Hematopoietic multipotent progenitor cell treated with erythropoietin and hydrocortisone succinate and interleukin-3 and kit ligand, for 8 days (in vitro differentiated cells): ENCODE data around the gene CUX1.
"Not testable (repeated sequence)": the region's sequence is repeated elsewhere in the genome, so short reads cannot be mapped to it uniquely, and the experiment has no call there.

Experiments used
- DNase-seq: peaks from one replicate; pipeline ENCODE4 v3.0.0-alpha.2; 2015

CUX1 gene, protein sequence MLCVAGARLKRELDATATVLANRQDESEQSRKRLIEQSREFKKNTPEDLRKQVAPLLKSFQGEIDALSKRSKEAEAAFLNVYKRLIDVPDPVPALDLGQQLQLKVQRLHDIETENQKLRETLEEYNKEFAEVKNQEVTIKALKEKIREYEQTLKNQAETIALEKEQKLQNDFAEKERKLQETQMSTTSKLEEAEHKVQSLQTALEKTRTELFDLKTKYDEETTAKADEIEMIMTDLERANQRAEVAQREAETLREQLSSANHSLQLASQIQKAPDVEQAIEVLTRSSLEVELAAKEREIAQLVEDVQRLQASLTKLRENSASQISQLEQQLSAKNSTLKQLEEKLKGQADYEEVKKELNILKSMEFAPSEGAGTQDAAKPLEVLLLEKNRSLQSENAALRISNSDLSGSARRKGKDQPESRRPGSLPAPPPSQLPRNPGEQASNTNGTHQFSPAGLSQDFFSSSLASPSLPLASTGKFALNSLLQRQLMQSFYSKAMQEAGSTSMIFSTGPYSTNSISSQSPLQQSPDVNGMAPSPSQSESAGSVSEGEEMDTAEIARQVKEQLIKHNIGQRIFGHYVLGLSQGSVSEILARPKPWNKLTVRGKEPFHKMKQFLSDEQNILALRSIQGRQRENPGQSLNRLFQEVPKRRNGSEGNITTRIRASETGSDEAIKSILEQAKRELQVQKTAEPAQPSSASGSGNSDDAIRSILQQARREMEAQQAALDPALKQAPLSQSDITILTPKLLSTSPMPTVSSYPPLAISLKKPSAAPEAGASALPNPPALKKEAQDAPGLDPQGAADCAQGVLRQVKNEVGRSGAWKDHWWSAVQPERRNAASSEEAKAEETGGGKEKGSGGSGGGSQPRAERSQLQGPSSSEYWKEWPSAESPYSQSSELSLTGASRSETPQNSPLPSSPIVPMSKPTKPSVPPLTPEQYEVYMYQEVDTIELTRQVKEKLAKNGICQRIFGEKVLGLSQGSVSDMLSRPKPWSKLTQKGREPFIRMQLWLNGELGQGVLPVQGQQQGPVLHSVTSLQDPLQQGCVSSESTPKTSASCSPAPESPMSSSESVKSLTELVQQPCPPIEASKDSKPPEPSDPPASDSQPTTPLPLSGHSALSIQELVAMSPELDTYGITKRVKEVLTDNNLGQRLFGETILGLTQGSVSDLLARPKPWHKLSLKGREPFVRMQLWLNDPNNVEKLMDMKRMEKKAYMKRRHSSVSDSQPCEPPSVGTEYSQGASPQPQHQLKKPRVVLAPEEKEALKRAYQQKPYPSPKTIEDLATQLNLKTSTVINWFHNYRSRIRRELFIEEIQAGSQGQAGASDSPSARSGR (N-terminal part only)

DNA sequence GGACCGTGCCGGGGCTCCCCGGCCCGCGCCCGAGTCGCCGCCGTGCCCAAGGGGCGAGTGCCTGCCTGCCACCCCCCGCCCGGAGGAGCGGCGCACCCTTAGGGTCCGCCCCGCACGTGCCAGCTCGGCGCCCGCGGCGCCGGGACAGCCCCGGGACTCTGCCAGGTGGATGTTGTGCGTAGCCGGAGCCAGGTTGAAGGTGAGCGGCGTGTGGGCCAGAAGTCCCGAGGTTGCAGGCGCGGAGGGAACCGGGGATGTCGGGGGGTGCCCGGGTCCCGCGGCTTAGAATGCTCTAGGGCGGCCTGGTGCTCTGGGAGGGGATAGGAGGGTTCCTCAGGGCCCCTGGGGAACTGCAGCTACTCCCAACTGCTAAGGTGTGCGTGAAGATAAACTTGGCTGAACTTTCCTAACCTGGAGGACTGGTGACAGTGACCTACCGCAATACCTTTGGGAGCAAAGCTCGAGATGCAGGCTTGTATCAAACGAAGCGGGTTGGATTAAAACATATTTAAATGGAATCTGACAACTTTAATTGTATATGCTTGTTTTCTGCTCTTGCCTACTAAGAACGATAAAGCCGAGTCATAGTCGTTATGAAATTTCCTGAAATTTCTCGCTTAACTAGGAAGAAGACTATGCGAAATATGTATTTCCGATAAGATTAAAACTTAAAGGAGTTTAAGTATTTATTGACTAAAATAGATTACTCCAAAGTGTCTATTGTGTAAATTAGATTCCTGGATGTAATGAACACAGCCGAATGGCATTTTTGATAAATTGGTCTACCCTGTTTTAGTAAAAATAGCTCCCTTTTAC is at the start of gene CUX1:
Gene CUX1 (plus strand): TSS at position 156 of the 816 bp plus-strand sequence. CDS start 14 bp downstream, at position 170.
- peak; percentile 64 for DNase-seq

DNA sequence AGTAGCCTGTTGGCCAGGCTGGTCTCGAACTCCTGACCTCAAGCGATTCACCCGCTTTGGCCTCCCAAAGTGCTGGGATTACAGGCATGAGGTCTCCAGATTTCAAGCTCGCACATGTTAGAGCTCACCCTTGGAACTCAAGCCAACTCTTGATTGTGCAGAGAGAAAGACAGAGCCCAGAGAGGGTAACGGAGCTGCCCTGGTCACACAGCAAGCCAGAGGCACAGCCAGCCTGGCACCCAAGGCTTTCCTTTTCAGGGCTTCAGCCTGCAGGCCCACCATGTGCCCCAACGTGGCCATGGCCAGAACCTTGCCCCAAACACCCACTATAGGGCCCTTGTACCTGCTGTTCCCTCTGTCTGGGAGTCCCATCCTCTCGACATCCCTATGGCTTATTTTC is 49.1 kb upstream of the CUX1 start:
- DNase-seq: no peak

DNA sequence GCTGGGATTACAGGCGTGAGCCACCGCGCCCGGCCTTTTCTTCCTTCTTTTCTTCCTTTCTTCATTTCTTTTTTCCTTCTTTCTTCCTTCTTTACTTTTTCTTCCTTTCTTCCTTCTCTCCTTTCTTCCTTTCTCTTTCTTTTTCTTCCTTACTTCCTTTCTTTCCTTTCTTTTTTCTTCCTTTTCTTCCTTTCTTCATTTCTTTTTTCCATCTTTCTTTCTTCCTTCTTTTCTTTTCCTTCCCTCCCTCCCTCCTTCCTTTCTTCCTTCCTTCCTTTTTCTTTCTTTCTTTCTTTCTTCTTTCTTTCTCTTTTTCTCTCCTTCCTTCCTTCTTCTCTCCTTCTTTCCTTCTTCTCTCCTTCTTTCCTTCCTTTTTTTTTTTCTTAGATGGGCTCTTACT is 47.0 kb upstream of the CUX1 start:
- no peak for DNase-seq

DNA sequence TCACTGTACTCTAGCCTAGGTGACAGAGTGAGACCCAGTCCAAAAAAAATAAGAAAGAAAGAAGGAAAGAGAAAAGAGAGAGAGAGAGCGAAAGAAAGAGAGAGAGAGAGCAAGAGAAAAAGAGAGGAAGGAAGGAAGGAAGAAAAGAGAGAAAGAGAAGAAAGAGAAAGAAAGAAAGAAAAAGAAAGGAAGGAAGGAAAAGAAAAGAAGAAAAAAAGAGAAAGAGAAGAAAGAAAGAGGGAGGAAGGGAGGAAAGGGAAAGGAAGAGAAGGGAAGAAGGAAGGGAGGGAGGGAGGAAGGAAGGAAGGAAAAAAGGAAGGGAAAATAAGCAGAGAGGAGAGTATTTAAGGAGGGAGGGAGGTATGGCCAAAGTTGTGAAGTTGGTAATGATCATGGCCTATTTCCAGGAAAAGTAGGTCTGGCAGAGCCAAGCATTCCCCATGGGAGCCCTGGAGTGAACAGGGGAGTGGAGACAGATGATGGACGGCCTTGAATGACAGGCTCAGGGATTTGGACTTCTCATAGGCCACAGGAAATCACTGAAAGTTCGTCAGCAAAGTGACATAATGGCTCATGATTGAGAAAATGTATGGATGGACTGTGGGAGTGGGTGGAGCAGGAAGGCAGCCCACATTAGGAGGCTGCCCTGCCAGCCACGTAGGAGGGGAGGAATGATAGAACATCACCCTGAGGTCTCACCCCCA is 44.8 kb upstream of the CUX1 start:
- no peak for DNase-seq

DNA sequence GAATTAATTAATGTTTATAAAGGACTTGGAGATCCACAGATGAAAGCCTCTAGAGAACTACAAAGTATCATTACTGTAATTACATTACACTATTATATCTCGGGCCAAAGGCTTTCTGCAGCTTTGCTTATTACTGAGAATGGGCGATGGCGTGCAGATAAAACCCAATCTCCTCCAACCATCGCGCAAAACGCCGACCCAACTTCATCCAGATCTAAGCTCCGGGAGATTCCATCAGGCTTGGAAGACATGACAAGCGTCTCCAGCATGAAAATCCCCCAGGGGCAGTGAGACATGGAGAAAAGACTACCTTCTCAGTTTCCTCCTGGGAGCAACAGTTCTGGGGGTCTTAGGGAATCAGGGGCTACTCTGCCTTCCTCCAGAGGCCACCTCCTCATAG is 42.2 kb upstream of the CUX1 start:
- no peak for DNase-seq

DNA sequence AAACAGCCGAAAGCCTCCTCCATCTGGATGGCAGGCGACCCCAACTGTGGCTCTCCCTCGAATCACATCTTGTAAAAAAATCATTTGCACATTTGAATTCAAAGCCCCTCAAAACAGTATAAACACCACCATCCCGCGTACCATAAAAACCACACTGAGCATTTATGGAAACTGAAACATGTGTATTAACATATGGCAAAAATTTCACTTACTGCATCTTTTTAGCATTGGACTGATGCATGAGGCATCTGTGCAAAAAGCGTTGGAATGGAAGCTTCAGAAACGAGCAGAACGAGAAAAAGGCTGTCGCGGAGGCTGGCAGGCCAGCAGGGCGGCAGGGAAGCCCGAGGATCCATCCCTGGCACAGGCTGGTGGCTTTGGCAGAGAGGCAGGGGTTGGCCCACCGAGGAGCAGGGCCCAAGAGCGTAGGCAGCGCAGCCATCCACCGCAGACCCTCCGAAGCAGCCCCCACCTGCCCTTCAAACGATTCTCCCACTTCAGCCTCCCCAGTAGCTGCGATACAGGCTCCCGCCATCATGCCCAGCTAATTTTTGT is 39.3 kb upstream of the CUX1 start:
- no peak for DNase-seq

DNA sequence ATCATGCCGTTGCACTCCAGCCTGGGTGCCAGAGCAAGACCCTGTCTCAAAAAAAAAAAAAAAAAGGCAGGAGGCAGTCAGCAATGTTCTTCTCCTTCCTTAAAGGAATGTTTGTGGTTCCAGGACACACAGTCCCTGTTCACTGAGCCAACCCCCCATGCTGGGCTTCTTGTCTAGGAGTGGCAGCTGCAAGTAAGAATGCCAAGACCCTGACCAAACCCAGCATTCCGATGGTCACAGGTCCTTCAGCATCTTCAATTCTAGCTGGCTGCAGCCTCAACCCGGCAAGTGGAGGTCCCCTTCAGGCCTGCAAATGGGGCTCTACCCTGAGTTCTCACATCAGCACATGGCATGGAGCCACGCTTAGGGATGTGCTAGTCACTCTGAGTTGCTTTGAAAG is 38.2 kb upstream of the CUX1 start:
- no peak for DNase-seq

DNA sequence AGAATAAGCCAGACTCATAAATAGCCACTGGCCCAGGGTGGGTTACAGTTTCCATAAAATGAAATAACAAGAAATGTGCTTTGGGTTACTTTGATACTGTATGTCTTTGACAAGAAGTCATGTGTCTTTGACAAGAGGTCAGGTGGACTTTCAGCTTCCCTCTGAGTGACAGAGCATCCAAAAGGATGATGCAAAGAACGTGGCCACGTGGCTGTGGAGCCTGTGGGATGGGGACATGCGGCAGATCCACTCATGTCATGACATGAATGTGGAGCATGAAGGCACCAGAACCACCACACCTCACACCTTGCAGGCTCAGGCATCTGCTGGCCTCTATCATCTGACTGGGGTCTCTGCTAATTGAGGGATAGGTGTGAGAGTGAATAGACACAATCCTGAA is 37.1 kb upstream of the CUX1 start:
- no peak for DNase-seq

DNA sequence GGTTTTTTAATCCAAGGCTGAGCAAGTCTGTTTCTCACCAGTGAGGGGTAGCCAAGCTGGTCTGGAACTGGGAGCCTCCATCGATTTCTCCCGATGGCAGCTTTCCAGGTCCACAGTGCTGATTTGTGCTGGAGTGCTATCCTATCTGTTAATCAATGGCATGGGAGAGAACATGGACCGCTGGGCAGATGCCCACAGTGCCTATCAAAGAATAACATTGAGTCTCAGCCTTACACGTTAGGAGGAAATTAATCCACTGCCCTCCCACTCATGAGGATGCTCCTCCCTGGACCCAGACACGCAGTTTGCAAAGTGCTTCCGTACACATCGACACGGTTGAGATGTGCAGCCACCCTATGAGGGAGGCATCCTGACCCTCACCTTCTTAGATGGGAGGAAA is 36.0 kb upstream of the CUX1 start:
- DNase-seq: no peak

DNA sequence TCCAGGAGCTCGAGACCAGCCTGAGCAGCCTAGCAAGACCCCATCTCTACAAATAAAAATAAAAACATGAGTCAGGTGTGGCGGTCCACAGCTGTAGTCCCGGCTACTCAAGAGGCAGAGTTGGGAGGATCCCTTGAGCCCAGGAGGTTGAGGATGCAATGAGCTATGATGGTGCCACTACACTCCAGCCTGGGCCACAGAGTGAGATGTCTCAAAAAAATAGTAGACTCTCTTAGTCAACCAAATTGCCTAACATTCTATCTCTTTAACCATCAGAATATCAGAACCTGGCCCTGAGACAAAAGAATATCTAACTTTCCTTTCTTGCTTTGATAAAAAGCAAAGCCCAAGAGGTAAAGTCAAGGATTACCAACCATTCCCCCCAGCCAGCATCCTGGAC is 35.0 kb upstream of the CUX1 start:
- DNase-seq: no peak

DNA sequence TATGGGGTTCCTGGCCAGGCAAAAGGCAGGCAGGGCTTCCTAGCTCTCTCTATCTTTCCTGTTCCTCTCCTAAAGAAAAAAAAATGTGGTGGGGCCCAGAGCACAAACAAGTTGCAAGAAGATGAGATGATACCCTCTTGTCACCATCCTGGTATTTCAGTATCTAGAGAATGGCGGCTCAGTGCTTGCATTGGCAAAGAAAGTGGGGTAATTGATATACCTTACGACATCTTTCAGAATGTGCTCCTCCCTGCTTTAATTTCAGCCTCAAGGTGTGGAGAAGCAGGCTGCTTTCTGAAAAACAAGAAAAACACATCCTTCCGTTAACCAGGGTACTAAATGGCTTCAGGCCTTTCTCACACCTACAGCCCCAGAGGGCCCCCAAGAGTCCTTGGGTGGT is 34.5 kb upstream of the CUX1 start:
- DNase-seq: no peak

DNA sequence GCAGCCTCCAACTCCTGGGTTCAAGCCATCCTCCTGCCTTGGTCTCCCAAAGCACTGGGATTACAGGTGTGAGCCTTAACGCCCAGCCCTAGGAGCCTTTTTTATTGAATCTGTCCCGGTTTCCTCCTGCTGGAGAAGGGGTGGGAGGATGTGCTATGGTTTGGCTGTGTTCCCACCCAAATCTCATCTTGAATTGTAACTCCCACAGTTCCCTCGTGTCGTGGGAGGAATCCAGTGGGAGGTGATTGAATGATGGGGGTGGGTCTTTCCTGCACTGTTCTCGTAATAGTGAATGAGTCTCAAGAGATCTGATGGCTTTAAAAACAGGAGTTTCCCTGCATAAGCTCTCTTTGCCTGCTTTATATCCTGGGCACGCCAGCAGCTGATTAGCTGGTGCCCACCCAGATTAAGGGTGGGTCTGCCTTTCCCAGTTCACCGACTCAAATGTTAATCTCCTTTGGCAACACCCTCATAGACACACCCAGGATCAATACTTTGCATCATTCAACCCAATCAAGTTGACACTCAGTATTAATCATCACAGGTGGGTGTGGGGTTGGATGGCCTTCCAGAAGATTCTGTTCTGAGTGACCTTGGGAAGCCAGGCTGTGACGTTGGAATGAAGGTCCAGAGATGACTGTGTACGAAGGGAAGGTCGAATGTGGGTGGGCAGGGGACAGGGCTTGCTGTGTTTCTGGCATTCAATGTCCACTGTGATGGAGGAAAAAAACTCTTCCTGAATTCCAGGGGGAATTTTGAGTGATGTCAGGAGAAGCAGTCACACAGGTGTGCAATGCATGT is 33.8 kb upstream of the CUX1 start:
- no peak for DNase-seq

DNA sequence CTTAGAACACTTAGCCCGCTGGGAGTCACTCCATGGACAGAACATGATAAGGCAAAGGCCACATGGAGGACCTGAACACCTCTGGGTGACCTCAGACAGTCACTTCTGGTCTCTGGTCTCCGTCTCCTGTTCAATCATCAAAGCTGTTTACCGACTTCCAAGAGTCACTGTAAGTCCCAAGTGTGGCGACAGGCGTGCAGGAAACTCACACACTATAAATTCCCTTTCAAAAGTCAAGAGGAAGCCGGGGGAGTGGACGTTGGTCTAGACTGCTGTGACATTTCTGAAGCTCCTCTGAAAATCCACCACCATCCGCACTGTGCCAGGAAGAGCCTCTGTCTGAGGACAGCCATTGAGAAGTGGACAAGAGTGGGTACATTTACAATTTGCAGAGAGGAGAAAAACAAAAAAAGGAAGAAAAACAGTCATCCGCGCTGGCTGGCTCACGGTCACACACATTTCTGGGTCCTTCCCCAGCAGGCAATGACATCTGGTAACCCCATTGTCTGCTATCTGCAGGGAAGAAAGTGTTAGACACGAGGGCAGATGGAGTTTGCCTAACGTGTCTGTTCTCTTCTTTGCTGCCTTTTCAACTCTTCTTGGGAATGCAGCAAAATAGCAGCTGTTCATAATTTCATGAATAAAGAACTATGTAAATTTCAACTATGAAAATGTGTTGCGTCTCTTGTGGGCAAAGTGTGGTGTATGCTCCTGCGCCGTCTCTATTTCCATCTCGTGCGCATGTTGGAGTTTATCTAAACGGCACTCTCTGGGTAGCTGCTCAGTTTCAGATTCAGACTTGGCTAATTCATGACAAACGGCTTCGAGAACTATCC is 32.9 kb upstream of the CUX1 start:
- no peak for DNase-seq

DNA sequence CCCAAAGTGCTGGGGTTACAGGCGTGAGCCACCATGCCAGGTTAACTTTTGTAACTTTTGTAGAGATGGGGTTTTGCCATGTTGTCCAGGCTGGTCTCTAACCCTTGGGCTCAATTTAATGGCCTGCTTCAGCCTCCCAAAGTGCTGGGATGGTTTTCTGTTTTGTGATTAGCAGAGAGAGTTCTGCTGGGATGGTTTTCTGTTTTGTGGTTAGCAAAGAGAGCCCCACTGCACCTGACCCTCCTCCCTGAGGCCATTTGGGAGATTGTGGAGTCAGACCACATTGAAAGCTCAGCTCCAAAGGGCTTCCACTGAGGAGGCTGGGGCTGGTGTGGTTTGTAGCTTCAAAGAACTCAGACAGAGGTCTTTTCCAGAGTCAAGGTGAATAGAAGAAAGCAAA is 29.6 kb upstream of the CUX1 start:
- no peak for DNase-seq

DNA sequence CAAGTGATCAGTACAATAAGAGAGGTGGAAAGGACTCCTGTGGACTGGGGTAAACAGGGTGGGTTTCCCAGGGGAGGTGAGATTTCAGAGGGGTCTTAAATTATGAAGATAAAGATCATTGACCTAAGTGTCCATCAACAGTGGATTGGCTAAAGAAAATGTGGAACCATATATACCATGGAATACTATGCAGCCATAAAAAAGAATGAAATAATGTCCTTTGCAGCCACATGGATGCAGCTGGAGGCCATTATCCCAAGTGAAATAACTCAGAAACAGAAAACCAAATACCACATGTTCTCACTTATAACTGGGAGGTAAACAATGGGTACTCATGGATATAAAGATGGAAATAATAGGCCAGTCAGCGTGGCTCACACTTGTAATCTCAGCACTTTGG is 28.9 kb upstream of the CUX1 start:
- no peak for DNase-seq

DNA sequence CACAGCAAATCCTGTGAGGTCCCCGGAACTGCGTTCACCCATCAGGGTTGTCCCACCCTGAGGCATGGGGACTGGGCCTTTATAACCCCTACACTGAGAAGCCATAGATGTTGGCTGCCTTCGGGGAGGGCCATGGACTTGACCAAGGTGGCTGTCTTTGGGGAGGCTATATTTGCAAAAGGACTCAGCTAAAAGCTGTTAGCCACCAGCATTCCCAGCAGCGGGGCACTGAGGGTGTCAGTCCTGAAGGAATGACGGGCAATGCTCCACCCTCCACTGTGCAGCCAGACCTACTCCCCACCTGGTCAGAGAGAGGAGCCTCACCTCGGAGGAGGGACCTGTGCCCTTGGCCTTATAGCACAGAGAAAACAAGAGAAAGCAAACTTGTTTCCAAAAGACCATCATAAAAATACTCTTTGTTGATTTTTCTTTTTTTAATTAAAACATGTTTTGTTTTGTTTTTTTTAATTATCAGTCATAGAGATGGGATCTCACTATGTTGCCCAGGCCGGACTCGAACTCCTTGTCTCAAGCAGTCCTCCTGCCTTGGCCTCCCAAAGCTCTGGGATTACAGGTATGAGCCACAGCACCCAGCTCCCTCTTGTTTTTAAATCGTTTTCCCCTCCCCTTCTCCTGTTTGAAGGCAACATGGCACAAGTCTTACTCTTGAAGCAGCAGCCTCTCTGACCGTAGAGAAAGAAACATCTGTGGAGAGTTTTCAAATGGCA is 26.7 kb upstream of the CUX1 start:
- no peak for DNase-seq

DNA sequence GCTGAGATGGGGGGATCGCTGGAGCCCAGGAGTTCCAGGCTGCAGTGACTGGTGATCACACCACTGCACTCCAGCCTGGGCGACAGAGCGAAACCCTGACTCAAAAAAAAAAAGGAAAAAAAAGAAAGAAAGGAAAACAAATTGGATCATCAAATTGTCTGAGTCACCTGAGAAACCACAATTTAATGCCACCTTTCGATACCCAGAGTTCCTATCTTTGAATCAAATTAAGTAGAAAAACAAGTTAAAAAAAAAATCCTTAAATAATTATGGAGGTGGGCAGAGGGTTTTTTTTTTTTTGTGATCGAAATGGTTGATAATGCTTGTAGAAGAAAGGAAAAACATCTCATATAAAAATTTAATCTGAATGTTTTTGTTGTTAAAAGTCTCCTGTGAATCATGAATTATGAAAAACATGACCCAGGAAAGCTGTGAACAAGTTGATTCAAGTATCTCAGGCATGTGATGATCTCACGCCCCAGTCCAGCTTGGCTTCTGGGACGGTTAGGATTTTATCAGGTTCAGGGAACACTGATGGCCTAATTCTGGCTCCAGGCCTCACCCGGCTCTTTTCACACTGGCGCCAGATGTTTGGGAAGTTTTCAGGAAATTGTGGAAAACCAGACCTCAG is 25.3 kb upstream of the CUX1 start:
- no peak for DNase-seq

DNA sequence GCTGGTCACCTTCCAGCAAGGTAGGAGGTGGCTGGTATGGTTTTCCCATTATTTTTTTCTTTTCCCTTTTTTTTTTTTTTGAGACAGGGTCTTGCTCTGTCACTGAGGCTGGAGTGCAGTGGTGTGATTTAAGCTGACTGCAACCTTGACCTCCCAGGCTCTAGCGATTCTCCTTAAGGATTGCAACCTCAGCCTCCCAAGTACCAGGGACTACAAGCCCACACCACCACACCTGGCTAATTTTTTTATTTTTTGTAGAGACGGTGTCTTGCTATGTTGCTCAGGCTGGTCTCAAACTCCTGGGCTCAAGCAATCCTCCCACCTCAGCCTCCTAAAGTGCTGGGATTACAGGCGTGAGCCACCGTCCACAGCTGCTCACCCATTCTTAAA is 24.7 kb upstream of the CUX1 start:
- DNase-seq: not testable (repeated sequence)
